ENCODE results near the gene DDIAS. TPM values are rescaled to one million over a fixed set of nuclear protein-coding genes. Genes with fewer than 3 reads are reported as not detected.
"Not testable (repeated sequence)": the region's sequence is repeated elsewhere in the genome, so short reads cannot be mapped to it uniquely, and the experiment has no call there.

The DDIAS gene
- polyA plus RNA-seq, 6 donors from 2014 or later: 3.9 to 9.9 (median 7.8) TPM

- ATAC-seq (ENCODE audit: low read depth in 2 of 2); H3K27me3 Mint-ChIP-seq; H3K36me3 Mint-ChIP-seq; DNase-seq; H3K27ac Mint-ChIP-seq; H3K9me3 Mint-ChIP-seq: not testable (repeated sequence)
- Mint-ChIP-seq H3K4me3 (peak overlapping the region in 4 of 8 donors; percentile 43 to 89 (median 68)), H3K4me1 (peaks cover 33 to 65% (median 36%) of the 10 kb centered on the region in 3 donors)
Observed at GRCh38 chr11:82970507-82971083, 69.1 kb downstream of the DDIAS start.

DNA sequence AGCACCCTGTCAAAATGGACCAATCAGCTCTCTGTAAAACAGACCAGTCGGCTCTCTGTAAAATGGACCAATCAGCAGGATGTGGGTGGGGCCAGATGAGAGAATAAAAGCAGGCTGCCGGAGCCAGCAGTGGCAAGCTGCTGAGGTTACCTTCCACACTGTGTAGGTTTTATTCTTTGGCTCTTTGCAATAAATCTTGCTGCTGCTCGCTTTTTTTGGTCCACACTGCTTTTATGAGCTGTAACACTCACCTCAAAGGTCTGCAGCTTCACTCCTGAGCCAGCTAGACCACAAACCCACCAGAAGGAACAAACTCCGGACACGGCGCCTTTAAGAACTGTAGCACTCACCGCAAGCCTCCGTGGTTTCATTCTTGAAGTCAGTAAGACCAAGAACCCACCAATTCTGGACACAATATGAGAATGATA, 70.0 kb downstream of the DDIAS start:
- not testable (repeated sequence) for H3K27me3 Mint-ChIP-seq, DNase-seq, H3K9me3 Mint-ChIP-seq, H3K36me3 Mint-ChIP-seq
- peak; percentile 27 to 34 for ATAC-seq (ENCODE audit: low read depth in 2 of 2)
- Mint-ChIP-seq H3K4me3 (peak overlapping the region; percentile 64 to 90 (median 82)), H3K4me1 (peaks cover 39 to 71% (median 40%) of the 10 kb centered on the region in 3 donors), H3K27ac (peak overlapping the region in 3 of 6 donors; percentile 10 to 79 (median 39))

DNA sequence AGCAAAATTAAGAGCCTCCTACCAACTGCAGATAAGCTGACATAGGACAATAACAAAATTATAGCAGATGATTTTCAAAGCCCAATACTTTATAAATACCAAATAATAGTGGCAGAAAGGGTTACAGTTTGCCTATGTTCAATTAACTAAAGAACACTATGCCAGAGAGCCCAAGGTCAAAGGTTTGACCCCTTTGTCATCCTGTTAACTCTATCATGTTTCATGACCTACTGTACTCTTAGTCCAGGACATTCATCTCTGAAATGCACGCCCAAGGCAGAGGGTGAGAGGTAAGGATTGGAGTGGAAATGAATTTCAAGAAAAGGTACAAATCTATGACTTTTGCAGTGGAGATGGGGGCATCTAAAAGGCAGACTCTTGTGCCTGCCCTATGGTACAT, 70.6 kb downstream of the DDIAS start:
- no peak for DNase-seq
- Mint-ChIP-seq H3K9me3 (peaks cover 0 to 5% (median 0%) of the 10 kb centered on the region in 7 donors), H3K4me1 (peaks cover 42 to 75% (median 44%) of the 10 kb centered on the region in 3 donors), H3K27ac (peak overlapping the region in 1 of 6 donors; percentile 79), H3K4me3 (peak overlapping the region; percentile 64 to 90 (median 82)), H3K36me3 (peaks cover 0 to 8% of the 10 kb centered on the region in 2 donors), H3K27me3 (no peaks in the 10 kb centered on the region)
- ATAC-seq (ENCODE audit: low read depth in 2 of 2): no peak

- Mint-ChIP-seq H3K4me3 (peak overlapping the region in 1 of 8 donors; percentile 66), H3K27ac (peak overlapping the region in 2 of 6 donors; percentile 48 to 74), H3K9me3 (peaks cover 0 to 3% (median 0%) of the 10 kb centered on the region in 7 donors), H3K27me3 (no peaks in the 10 kb centered on the region), H3K36me3 (peaks cover 0 to 10% of the 10 kb centered on the region in 2 donors), H3K4me1 (peaks cover 49 to 82% (median 54%) of the 10 kb centered on the region in 3 donors)
- DNase-seq (no peak), ATAC-seq (ENCODE audit: low read depth in 2 of 2) (no peak)
Observed at GRCh38 chr11:82974135-82974534, 72.6 kb downstream of the DDIAS start.

- Mint-ChIP-seq H3K9me3 (peaks cover 0 to 3% (median 0%) of the 10 kb centered on the region in 7 donors), H3K4me1 (peaks cover 46 to 81% (median 53%) of the 10 kb centered on the region in 3 donors), H3K36me3 (peaks cover 0 to 10% of the 10 kb centered on the region in 2 donors), H3K27me3 (no peaks in the 10 kb centered on the region), H3K4me3 (no peak overlapping the region), H3K27ac (peak overlapping the region in 1 of 6 donors; percentile 51)
- DNase-seq (no peak), ATAC-seq (ENCODE audit: low read depth in 2 of 2) (no peak)
Observed at GRCh38 chr11:82974851-82975250, 73.3 kb downstream of the DDIAS start.

GRCh38 chr11:82975882-82976281, 74.3 kb downstream of the DDIAS start:
- no peaks in the 10 kb centered on the region for H3K27me3 Mint-ChIP-seq
- no peak for DNase-seq
- peaks cover 45 to 82% (median 49%) of the 10 kb centered on the region in 3 donors for H3K4me1 Mint-ChIP-seq
- ATAC-seq (ENCODE audit: low read depth in 2 of 2): no peak
- no peak overlapping the region for H3K4me3 Mint-ChIP-seq
- H3K27ac Mint-ChIP-seq: peak overlapping the region in 5 of 6 donors; percentile 17 to 72 (median 70)
- peaks cover 0 to 3% (median 0%) of the 10 kb centered on the region in 7 donors for H3K9me3 Mint-ChIP-seq
- H3K36me3 Mint-ChIP-seq: peaks cover 0 to 16% of the 10 kb centered on the region in 2 donors

DNA sequence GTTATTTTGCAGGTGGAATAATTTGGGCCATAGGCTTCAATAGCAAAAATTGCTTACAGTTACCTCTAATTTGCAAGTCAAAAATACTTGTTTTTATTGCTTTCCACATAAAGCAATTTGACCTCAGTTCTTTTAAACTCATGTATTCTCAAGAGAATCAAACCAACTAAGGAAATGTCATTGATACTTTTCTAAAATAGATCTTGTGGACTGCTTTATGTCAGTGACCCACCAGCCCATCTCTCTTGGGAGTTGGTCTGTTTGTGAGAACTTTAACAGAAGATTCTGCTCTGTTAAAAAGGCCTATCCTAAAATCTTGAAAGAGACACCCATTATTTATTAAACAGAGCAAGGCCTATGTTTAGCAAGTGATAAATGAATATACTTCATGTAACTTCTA, 75.2 kb downstream of the DDIAS start:
- peaks cover 46 to 75% (median 51%) of the 10 kb centered on the region in 3 donors for H3K4me1 Mint-ChIP-seq

GRCh38 chr11:82978422-82979099, 77.0 kb downstream of the DDIAS start:
- no peaks in the 10 kb centered on the region for H3K27me3 Mint-ChIP-seq
- H3K4me1 Mint-ChIP-seq: peaks cover 39 to 61% (median 48%) of the 10 kb centered on the region in 3 donors
- DNase-seq: no peak
- H3K9me3 Mint-ChIP-seq: no peaks in the 10 kb centered on the region
- no peak overlapping the region for H3K4me3 Mint-ChIP-seq
- peaks cover 8 to 31% of the 10 kb centered on the region in 2 donors for H3K36me3 Mint-ChIP-seq
- peak overlapping the region in 5 of 6 donors; percentile 24 to 88 (median 61) for H3K27ac Mint-ChIP-seq
- ATAC-seq (ENCODE audit: low read depth in 2 of 2): no peak

More for the DNA sequence above, 75.2 kb downstream of the DDIAS start:
- peak overlapping the region in 2 of 8 donors; percentile 36 for H3K4me3 Mint-ChIP-seq
- peaks cover 2 to 25% of the 10 kb centered on the region in 2 donors for H3K36me3 Mint-ChIP-seq
- ATAC-seq (ENCODE audit: low read depth in 2 of 2): no peak
- DNase-seq: no peak
- peak overlapping the region in 5 of 6 donors; percentile 58 to 85 (median 72) for H3K27ac Mint-ChIP-seq
- H3K9me3 Mint-ChIP-seq: no peaks in the 10 kb centered on the region
- H3K27me3 Mint-ChIP-seq: no peaks in the 10 kb centered on the region

DNA sequence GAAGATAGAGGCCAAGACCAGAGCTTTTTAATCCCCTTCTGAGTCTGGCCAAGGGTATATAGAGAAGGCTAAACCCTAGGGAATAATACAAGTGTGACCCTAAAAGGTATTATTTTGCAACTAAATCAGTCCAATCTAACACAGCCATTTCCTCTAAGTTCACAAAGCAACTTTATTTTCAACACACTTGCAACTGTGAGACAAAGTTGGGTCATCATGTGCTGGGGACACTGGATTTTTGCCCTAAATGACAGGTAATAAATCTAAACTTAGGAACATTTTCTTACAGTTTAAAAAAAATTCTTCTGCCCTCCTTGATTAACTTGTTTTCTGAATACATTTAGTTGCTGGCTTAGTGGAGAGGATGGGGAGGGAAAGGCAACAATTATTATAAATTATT, 78.3 kb downstream of the DDIAS start:
- Mint-ChIP-seq H3K27ac (peak overlapping the region in 4 of 6 donors; percentile 10 to 69 (median 56)), H3K27me3 (no peaks in the 10 kb centered on the region), H3K36me3 (peaks cover 8 to 40% of the 10 kb centered on the region in 2 donors), H3K4me3 (no peak overlapping the region), H3K9me3 (no peaks in the 10 kb centered on the region), H3K4me1 (peaks cover 35 to 53% (median 42%) of the 10 kb centered on the region in 3 donors)
- DNase-seq: no peak
- no peak for ATAC-seq (ENCODE audit: low read depth in 2 of 2)

DNA sequence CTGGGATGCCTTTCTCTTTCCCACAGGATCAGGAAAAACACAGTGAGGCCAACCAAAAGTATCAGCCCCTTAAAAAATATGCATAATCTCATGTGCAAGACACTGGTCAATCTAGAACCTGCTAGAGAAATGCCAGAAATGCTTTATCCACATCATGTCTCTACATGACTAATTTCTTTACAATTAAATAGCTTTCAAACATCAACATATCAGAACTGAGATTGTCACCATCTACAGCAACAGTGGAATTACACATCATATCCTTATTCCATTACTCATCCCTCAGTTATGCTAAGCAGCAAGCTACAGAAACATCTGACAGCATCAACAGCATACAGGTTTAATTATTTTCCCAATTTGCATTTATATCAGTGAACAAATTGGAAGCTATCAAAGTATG, 78.8 kb downstream of the DDIAS start:
- DNase-seq: no peak
- H3K9me3 Mint-ChIP-seq: no peaks in the 10 kb centered on the region
- H3K27me3 Mint-ChIP-seq: no peaks in the 10 kb centered on the region
- H3K27ac Mint-ChIP-seq: peak overlapping the region in 2 of 6 donors; percentile 20 to 26
- peaks cover 8 to 41% of the 10 kb centered on the region in 2 donors for H3K36me3 Mint-ChIP-seq
- no peak for ATAC-seq (ENCODE audit: low read depth in 2 of 2)
- H3K4me1 Mint-ChIP-seq: peaks cover 33 to 49% (median 42%) of the 10 kb centered on the region in 3 donors
- no peak overlapping the region for H3K4me3 Mint-ChIP-seq

DNA sequence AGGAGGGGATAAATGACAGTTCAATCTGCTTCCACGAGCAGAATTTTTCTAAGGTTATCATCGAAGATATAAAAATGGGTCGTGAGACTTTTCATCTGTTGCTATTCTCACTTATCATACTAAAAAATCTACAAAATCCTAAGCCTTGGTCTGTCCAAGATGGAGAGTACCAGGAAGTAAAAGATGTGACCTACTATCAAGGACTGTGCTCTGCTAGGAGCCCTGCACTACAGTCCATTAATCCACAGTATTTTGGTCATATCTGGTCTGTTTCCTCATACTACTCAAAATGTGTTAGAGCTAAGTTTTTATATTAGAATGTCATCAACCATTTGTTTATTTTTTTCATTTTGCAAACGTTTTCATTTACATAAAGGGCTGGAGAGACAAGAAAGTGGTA, 79.4 kb downstream of the DDIAS start:
- H3K36me3 Mint-ChIP-seq: peaks cover 8 to 43% of the 10 kb centered on the region in 2 donors
- no peaks in the 10 kb centered on the region for H3K27me3 Mint-ChIP-seq
- H3K4me3 Mint-ChIP-seq: no peak overlapping the region
- peaks cover 32 to 43% (median 39%) of the 10 kb centered on the region in 3 donors for H3K4me1 Mint-ChIP-seq
- DNase-seq: no peak
- no peak for ATAC-seq (ENCODE audit: low read depth in 2 of 2)
- H3K9me3 Mint-ChIP-seq: no peaks in the 10 kb centered on the region
- peak overlapping the region in 3 of 6 donors; percentile 13 to 42 (median 18) for H3K27ac Mint-ChIP-seq

- Mint-ChIP-seq H3K27ac (peak overlapping the region; percentile 16 to 69 (median 60)), H3K27me3 (no peaks in the 10 kb centered on the region), H3K36me3 (peaks cover 8 to 52% of the 10 kb centered on the region in 2 donors), H3K4me1 (peaks cover 26 to 34% (median 30%) of the 10 kb centered on the region in 3 donors), H3K9me3 (no peaks in the 10 kb centered on the region), H3K4me3 (no peak overlapping the region)
- ATAC-seq (ENCODE audit: low read depth in 2 of 2) (no peak), DNase-seq (no peak)
Observed at GRCh38 chr11:82981852-82982251, 80.3 kb downstream of the DDIAS start.
